Endometrium (tissue), 2 donors: ENCODE results near the gene PLAU.
"Not testable (repeated sequence)": the region's sequence is repeated elsewhere in the genome, so short reads cannot be mapped to it uniquely, and the experiment has no call there.

Source experiments
- FAIRE-seq: peaks from 2 replicates; lab custom pipeline; 2012; peaks lifted over from hg19 to GRCh38; lab: Jason Lieb, UNC
- donor health status: control.
- donor health status: control.

Gene PLAU

GRCh38 chr10:73876971-73877370 lies 34.0 kb upstream of the PLAU start:
- FAIRE-seq: no peak

GRCh38 chr10:73877533-73878160 lies 33.3 kb upstream of the PLAU start:
- no peak for FAIRE-seq

- no peak for FAIRE-seq
These were observed 32.6 kb upstream of the PLAU start for GRCh38 chr10:73878365-73878764.

- no peak for FAIRE-seq
These were observed 31.4 kb upstream of the PLAU start for GRCh38 chr10:73879296-73880173.

- FAIRE-seq: no peak
These were observed 29.6 kb upstream of the PLAU start for GRCh38 chr10:73881221-73881919.

- FAIRE-seq: no peak
These were observed 26.9 kb upstream of the PLAU start for GRCh38 chr10:73884017-73884416.

- no peak for FAIRE-seq
These were observed 24.8 kb upstream of the PLAU start for GRCh38 chr10:73886085-73886529.

- no peak for FAIRE-seq
These were observed 24.2 kb upstream of the PLAU start for GRCh38 chr10:73886661-73887293.

- FAIRE-seq: no peak
These were observed 23.5 kb upstream of the PLAU start for GRCh38 chr10:73887294-73888039.

- FAIRE-seq: no peak
These were observed 22.4 kb upstream of the PLAU start for GRCh38 chr10:73888514-73888913.

GRCh38 chr10:73889014-73889413 lies 21.9 kb upstream of the PLAU start:
- FAIRE-seq: no peak

GRCh38 chr10:73889416-73889815 lies 21.5 kb upstream of the PLAU start:
- not testable (repeated sequence) for FAIRE-seq

- FAIRE-seq: no peak
These were observed 20.7 kb upstream of the PLAU start for GRCh38 chr10:73890261-73890660.

GRCh38 chr10:73890830-73891229 lies 20.1 kb upstream of the PLAU start:
- FAIRE-seq: not testable (repeated sequence)

- no peak for FAIRE-seq
These were observed 19.4 kb upstream of the PLAU start for GRCh38 chr10:73891540-73891939.

- FAIRE-seq: no peak
These were observed 18.5 kb upstream of the PLAU start for GRCh38 chr10:73892310-73893030.

GRCh38 chr10:73893426-73893825 lies 17.5 kb upstream of the PLAU start:
- FAIRE-seq: no peak

- FAIRE-seq: no peak
These were observed 16.5 kb upstream of the PLAU start for GRCh38 chr10:73894245-73894971.

- FAIRE-seq: not testable (repeated sequence)
These were observed 15.6 kb upstream of the PLAU start for GRCh38 chr10:73895381-73895780.

- no peak for FAIRE-seq
These were observed 13.2 kb upstream of the PLAU start for GRCh38 chr10:73897693-73898092.
